GM21367 (cell line): ENCODE data around the gene TRAPPC14.
A peak's percentile ranks its signal among the peaks of the same experiment; 100 is the strongest.
"Not testable (repeated sequence)": the region's sequence is repeated elsewhere in the genome, so short reads cannot be mapped to it uniquely, and the experiment has no call there.

Experiments
- ATAC-seq: cut with Tn5 transposase; IDR thresholded peaks from one replicate; pipeline ENCODE4 v1.9.1; 2021; ENCODE audit not compliant: unreplicated experiment

Gene TRAPPC14, protein sequence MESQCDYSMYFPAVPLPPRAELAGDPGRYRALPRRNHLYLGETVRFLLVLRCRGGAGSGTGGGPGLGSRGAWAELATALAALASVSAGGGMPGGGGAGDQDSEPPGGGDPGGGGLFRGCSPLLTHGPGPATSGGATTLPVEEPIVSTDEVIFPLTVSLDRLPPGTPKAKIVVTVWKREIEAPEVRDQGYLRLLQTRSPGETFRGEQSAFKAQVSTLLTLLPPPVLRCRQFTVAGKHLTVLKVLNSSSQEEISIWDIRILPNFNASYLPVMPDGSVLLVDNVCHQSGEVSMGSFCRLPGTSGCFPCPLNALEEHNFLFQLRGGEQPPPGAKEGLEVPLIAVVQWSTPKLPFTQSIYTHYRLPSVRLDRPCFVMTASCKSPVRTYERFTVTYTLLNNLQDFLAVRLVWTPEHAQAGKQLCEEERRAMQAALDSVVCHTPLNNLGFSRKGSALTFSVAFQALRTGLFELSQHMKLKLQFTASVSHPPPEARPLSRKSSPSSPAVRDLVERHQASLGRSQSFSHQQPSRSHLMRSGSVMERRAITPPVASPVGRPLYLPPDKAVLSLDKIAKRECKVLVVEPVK

DNA sequence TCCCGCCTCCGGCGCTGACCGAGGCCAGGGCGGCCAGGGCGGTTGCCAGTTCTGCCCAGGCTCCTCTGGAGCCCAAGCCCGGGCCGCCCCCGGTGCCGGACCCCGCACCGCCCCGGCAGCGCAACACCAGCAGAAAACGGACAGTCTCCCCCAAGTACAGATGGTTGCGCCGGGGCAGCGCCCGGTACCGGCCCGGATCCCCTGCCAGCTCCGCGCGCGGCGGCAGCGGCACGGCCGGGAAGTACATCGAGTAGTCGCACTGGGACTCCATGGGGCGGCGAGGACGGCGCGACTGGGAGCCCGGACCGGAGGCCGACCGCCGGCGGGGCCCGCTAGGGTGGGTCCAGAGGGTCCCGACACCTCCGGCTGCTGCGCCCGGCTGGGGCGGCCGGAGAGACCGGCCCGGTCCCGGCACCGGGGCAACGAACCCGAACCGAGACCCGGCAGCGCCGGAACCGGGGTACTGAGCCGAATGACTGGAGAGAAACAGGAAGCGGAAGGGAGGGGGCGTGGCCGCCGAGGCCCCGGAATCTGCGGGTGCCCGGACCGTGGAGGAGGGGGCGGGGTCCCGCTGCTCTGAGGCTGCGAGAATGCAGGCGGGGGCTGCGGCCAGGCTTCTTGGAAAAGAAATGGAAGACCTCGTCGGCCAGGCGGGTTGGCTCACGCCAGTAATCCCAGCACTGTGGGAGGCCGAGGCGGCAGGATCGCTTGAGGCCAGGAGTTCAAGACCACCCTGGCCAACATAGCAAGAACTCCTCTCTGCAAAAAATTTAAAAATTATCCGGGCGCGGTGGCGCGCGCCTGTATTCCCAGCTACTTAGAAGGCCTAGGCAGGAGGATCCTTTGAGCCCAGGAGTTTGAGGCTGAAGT is at the start of gene TRAPPC14:
TRAPPC14 (minus strand) TSS at position 495 of the 870 bp plus-strand sequence; CDS start at position 271, 224 bp downstream.
- peak; percentile 63 for ATAC-seq

- ATAC-seq = no peak
These were observed 45.9 kb upstream of the TRAPPC14 start for GRCh38 chr7:100204454-100204853.

GRCh38 chr7:100200693-100201092 is 42.2 kb upstream of the TRAPPC14 start:
- no peak for ATAC-seq

DNA sequence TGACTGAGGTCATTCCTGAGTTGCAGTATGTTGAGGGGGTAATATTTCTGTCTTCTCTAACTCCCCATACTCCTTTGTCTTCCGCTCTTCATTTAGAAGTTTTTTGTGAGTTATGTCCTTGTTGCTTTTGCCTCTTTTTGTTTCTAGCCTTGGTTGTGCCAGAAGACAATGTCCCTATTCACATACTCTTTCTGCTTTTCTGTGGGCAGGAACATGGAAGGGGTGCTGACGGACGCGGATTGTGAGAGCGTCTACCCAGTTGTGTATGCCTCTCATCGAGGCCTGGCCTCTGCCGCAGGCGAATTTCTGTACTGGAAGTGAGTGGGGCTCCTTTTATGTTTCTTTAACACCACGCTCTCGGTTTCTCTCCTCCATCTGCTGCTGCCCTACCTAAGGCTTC is 39.7 kb upstream of the TRAPPC14 start:
- no peak for ATAC-seq

DNA sequence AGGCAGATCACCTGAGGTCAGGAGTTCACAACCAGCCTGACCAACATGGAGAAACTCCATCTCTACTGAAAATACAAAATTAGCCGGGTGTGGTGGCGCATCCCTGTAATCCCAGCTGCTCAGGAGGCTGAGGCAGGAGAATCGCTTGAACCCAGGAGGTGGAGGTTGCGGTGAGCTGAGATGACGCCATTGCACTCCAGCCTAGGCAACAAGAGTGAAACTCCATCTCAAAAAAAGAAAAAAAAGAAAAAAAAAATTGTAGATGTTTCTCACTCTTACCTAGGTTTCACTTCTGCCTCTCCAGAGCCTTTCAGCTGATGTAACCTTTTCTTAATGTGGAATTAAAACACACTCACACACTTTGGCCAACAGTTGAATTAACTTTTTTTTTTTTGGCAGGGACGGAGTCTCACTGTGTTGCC is 37.4 kb upstream of the TRAPPC14 start:
- ATAC-seq = not testable (repeated sequence)

GRCh38 chr7:100195222-100195621 is 36.7 kb upstream of the TRAPPC14 start:
- no peak for ATAC-seq

DNA sequence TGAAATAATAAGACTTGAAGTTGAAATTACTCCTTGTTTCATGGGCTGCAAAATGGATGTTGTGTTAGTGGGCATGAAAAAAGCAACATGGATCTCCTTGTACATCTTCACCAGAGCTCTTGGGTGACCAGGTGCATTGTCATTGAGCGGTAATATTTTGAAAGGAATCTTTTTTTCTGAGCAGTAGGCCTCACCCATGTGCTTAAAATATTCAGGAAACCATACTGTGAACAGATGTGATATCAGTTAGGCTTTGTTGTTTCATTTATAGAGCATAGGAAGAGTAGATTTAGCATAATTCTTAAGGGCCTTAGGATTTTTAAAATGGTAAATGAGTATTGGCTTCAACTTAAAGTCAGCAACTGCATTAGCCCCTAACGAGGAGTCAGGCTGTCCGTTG is 34.4 kb upstream of the TRAPPC14 start:
- no peak for ATAC-seq

DNA sequence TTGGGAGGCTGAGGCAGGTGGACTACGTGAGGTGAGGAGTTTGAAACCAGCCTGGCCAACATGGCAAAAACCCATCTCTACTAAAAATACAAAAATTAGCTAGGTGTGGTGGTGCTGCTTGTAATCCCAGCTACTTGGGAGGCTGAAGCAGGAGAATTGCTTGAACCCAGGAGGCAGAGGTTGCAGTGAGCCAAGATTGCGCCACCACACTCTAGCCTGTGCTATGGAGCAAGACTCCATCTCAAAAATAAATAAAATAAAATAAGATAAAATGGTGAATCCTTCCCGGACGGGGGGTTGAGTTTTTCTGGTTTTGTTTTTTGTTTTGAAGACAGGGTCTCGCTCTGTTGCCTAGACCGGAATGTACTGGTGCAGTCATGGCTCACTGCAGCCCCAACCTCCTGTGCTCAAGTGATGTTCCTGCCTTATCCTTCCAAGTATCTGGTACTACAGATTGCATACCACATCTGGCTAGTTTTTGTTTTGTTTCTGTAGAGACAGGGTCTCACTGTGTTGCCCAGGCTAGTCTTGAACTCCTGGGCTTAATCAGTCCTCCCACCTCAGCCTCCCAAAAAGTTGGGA is 33.8 kb upstream of the TRAPPC14 start:
- ATAC-seq = not testable (repeated sequence)

- no peak for ATAC-seq
These were observed 33.3 kb upstream of the TRAPPC14 start for GRCh38 chr7:100191775-100192174.

- ATAC-seq = peak; percentile 48
These were observed 31.7 kb upstream of the TRAPPC14 start for GRCh38 chr7:100190048-100190711.

GRCh38 chr7:100189061-100189460 is 30.5 kb upstream of the TRAPPC14 start:
- no peak for ATAC-seq

DNA sequence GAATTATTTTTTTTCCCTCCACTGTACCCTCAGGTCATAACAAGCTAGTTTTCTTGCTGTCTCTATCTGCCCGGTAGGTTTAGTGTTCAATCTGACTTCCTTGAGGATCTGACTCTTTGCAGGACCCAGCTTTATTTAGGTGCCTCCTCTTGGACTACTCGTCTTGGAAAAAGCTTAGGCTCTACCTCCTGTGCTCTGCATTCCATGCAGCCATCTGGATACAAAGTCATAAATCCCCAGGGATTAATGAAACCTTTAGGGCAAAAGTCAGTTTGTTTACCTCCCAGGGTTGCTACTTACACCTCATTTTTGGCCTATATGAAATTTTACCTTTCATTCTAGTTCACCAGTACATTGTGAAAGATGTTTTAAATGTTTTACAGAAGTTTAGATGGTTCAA is 27.2 kb upstream of the TRAPPC14 start:
- no peak for ATAC-seq

- ATAC-seq = not testable (repeated sequence)
These were observed 24.6 kb upstream of the TRAPPC14 start for GRCh38 chr7:100183090-100183489.

GRCh38 chr7:100182616-100183015 is 24.1 kb upstream of the TRAPPC14 start:
- not testable (repeated sequence) for ATAC-seq

DNA sequence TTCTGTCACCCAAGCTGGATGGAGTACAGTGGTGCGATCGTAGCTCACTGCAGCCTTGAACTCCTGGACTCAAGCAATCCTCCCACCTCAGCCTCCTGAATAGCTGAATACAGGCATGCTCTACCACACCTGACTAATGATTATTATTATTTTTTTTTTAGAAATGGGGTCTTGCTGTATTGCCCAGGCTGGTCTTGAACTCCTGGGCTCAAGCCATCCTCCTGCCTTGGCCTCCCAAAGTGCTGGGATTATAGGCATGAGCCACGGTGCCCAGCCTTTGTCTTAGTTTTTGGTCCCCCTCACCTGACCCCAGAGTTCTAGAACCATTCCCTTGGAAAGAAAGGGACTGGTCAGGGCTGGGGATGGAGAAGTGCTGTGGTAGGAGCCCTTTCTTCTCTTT is 21.6 kb upstream of the TRAPPC14 start:
- not testable (repeated sequence) for ATAC-seq

DNA sequence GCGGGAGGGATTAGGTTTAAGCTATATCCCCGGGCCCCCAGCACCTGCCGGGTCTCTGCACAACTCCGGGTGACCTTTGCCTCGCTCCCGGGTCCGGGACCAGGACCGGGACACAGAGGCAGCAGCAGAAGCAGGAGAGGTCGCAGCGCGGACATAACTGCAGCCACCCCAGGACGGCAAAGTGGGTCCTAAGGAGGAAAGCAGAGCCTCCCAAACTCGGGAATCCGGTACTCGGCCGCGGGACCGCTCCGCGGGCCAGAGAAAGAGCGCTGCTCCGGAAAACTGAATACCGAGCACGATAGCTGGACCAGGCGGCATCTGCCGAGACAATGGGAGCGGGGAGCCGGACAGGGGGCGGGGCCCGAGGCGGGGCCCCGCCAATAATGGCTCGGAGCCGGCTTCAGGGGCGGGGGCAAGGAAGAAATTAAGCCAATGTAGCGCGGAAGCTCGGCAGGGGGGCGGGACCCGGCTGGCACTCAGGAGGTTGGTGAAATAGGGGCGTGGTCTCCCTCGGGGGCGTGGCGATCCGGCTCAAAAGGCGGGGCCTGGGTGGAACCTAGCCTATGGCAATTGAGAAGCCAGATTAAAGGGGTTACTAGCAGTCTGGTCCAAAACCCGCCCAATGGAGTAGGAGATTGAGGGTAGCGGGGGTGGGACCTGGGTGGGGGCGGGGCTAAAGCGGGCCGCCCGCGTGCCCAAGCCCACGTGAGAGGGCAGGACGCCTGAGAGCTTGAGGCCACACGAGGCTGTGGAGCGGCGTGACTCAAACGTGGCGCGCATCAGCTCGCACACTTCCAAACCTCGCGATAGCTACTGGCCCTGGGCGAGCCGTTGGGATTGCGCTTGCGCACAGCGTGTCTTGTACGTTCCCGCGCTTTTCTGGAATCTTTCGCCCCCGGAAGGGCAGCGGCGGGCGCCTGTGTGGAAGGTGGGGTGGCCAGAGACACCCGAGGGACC is 18.8 kb upstream of the TRAPPC14 start, which contains the start of the genes GPC2 and STAG3:
GPC2 (minus strand) TSS at position 337 of the 957 bp plus-strand sequence; CDS start at position 155, 182 bp downstream.
STAG3 (plus strand) TSS at position 874 of the 957 bp plus-strand sequence. CDS start 2,639 bp downstream, outside the sequence.
- ATAC-seq = peak; percentile 73

- no peak for ATAC-seq
These were observed 17.8 kb upstream of the TRAPPC14 start for GRCh38 chr7:100176096-100177044.
